HepG2 (cell line): ENCODE measurements around the gene NDUFS2. TPM values are rescaled to one million over a fixed set of nuclear protein-coding genes. Genes with fewer than 3 reads are reported as not detected.
A peak's percentile ranks its signal among the peaks of the same experiment; 100 is the strongest.

Experiments
- ATAC-seq: fragments of 200-7000 bp; cut with Tn5 transposase; 3 replicates; pipeline ENCODE4 v1.9.1; 2020; ENCODE audit warnings: mild to moderate bottlenecking, moderate library complexity
- BruUV-seq: library from RNA; stranded (reverse); fragments of 400-500 nt; replicated peaks from 2 replicates; lab custom pipeline; 2021; lab: Mats Ljungman, UMichigan
- CTCF ChIA-PET: fragments of 300-600 bp; formaldehyde crosslinking; extraction: SDS; loops from one replicate; lab custom pipeline; 2021; ENCODE audit warnings: low total read pairs, inconsistent platforms, low intra/inter-chr PET ratio; lab: Yijun Ruan, JAX
- POLR2A ChIA-PET: fragments of 350-600 bp; sonication (Branson Sonifier 250); formaldehyde crosslinking; loops from one replicate; lab custom pipeline; 2020; ENCODE audit warnings: antibody characterized with exemption, inconsistent platforms; lab: Yijun Ruan, JAX
- DNase-seq: peaks from one replicate; pipeline ENCODE4 v3.0.0-alpha.2; 2015; ENCODE audit warnings: low spot score
- FAIRE-seq: peaks from 3 replicates; lab custom pipeline; 2011; peaks lifted over from hg19 to GRCh38; lab: Jason Lieb, UNC
- H2AFZ ChIP-seq: one replicate; pipeline ENCODE4 v1.6.1; 2011; ENCODE audit warnings: low read length, inconsistent platforms
- H3K27ac ChIP-seq: fragments of 300-600 bp; 3 replicates; pipeline ENCODE4 v1.8.0; 2011; ENCODE audit warnings: mixed run types, mild to moderate bottlenecking, mixed read lengths, low read length, inconsistent platforms; ENCODE audit not compliant: insufficient read depth; ENCODE audit errors: extremely low read length
- H3K27me3 ChIP-seq, 2 experiments: fragments of 200-600 bp in 1 of 2; 2 replicates in 1 of 2; 3 replicates in 1 of 2; pipeline versions ENCODE4 v1.6.0 to v1.8.0; 2011; ENCODE audit warnings: low read length in 2 of 2, mild to moderate bottlenecking in 2 of 2, moderate library complexity in 2 of 2, inconsistent platforms in 1 of 2; ENCODE audit not compliant: insufficient read depth in 2 of 2, control insufficient read depth in 1 of 2
- H3K36me3 ChIP-seq, 2 experiments: fragments of 200-600 bp in 1 of 2; replicated peaks in 1 of 2; 2 replicates in 1 of 2; 3 replicates in 1 of 2; pipeline versions ENCODE4 v1.5.1 to v1.8.0; 2011; ENCODE audit warnings: low read length in 2 of 2, inconsistent platforms in 1 of 2; ENCODE audit not compliant: insufficient read depth in 2 of 2, control insufficient read depth in 1 of 2
- H3K4me1 ChIP-seq: 2 replicates; pipeline ENCODE4 v1.5.1; 2012; ENCODE audit warnings: low read length, inconsistent platforms; ENCODE audit not compliant: insufficient read depth
- H3K4me2 ChIP-seq: 2 replicates; pipeline ENCODE4 v1.6.0; 2011; ENCODE audit warnings: low read depth, low read length, inconsistent platforms
- H3K4me3 ChIP-seq, 3 experiments: fragments of 200-600 bp in 1 of 3; sonication (generic), shearing (Covaris generic) in 1 of 3; replicated peaks in 1 of 3; 2 replicates each; pipeline ENCODE4 v1.5.1; 2011 to 2016; ENCODE audit warnings: low read length in 3 of 3, inconsistent platforms in 2 of 3, low read depth in 2 of 3, mild to moderate bottlenecking in 2 of 3, control low read depth in 1 of 3, mixed read lengths in 1 of 3; ENCODE audit not compliant: insufficient read depth in 1 of 3
- H3K79me2 ChIP-seq: one replicate; pipeline ENCODE4 v1.6.1; 2011; ENCODE audit warnings: low read length, inconsistent platforms; ENCODE audit not compliant: insufficient read depth
- H3K9ac ChIP-seq: 2 replicates; pipeline ENCODE4 v1.6.0; 2011; ENCODE audit warnings: mild to moderate bottlenecking, low read depth, low read length, inconsistent platforms; ENCODE audit not compliant: insufficient read depth
- H3K9me3 ChIP-seq: 2 replicates; pipeline ENCODE4 v1.5.1; 2012; ENCODE audit warnings: mild to moderate bottlenecking, low read length
- H4K20me1 ChIP-seq: 2 replicates; pipeline ENCODE4 v1.6.0; 2011; ENCODE audit warnings: inconsistent platforms, mild to moderate bottlenecking, low read length, moderate library complexity; ENCODE audit not compliant: insufficient read depth
- NFE2L1 ChIP-seq: sonication (generic); formaldehyde crosslinking; IDR thresholded peaks from 2 replicates; pipeline ENCODE4 v1.4.0; 2020; ENCODE audit warnings: missing genetic modification reagents, mild to moderate bottlenecking, borderline replicate concordance
- STAG1 ChIP-seq: sonication (generic); formaldehyde crosslinking; IDR thresholded peaks from 2 replicates; pipeline ENCODE4 v1.4.0; 2020; ENCODE audit warnings: missing genetic modification reagents
- YY1 ChIP-seq: IDR thresholded peaks from 2 replicates; pipeline ENCODE4 v1.6.1; 2011; ENCODE audit warnings: low read length, low read depth, moderate library complexity, mild to moderate bottlenecking; ENCODE audit not compliant: insufficient read depth, insufficient replicate concordance
- ZNF496 ChIP-seq: sonication (generic); formaldehyde crosslinking; IDR thresholded peaks from 2 replicates; pipeline ENCODE4 v1.8.1; 2023; ENCODE audit warnings: mild to moderate bottlenecking, moderate library complexity, missing genetic modification reagents; ENCODE audit not compliant: insufficient replicate concordance
- ZNF564 ChIP-seq: sonication (generic); formaldehyde crosslinking; IDR thresholded peaks from 2 replicates; pipeline ENCODE4 v1.8.1; 2023; ENCODE audit warnings: mild to moderate bottlenecking, missing genetic modification reagents
- ZNF615 ChIP-seq: sonication (generic); formaldehyde crosslinking; IDR thresholded peaks from 2 replicates; pipeline ENCODE4 v1.5.0; 2020; ENCODE audit warnings: mild to moderate bottlenecking, missing genetic modification reagents, borderline replicate concordance
- ZNF687 ChIP-seq: sonication (generic); formaldehyde crosslinking; IDR thresholded peaks from 2 replicates; pipeline ENCODE4 v1.5.1; 2020; ENCODE audit warnings: mild to moderate bottlenecking, missing genetic modification reagents, moderate library complexity
- WGBS: methylation state at CpG from one replicate; pipeline ENCODE4 v1.1.6; 2017; ENCODE audit warnings: low lambda C conversion rate; 5-methylcytosine and 5-hydroxymethylcytosine counted together
- in situ Hi-C: cut with HindIII; loops from 2 replicates; pipeline ENCODE4 v1.10.0; 2017; ENCODE audit warnings: low pct_unique_long_range_greater_than_20kb; ENCODE audit not compliant: extremely low pct_ligation_motif_present
- intact Hi-C: fragments of 100-400 bp; cut with micrococcal nuclease; formaldehyde crosslinking; loops from one replicate; pipeline ENCODE4 v1.10.0; 2022; ENCODE audit not compliant: unreplicated experiment
- polyA plus RNA-seq, 8 experiments: library from polyadenylated mRNA; depleted of rRNA in 3 of 8; stranded (reverse) in 7 of 8; unstranded in 1 of 8; fragments of >200 nt; fragmentation: Illumina TruSeq in 4 of 8; extraction: Trizol in 4 of 8; gene quantifications; 2 replicates each; pipeline versions ENCODE4 v1.2.1 to v1.2.3, GENCODE V29; 2011 to 2016; ENCODE audit warnings: low read depth in 4 of 8, missing spikeins in 1 of 8, mixed read lengths in 1 of 8; ENCODE audit not compliant: insufficient read depth in 1 of 8
- total RNA-seq, 5 experiments: library from RNA; depleted of rRNA; stranded (reverse); fragments of >200 nt; fragmentation: Illumina TruSeq; extraction: Trizol; gene quantifications; 2 replicates each; pipeline ENCODE4 v1.2.3, GENCODE V29; 2016; ENCODE audit warnings: low read depth in 1 of 5
- TF ChIP-seq, protein P1 (sequence below): sonication (generic); formaldehyde crosslinking; IDR thresholded peaks from 2 replicates; pipeline ENCODE4 v1.4.0; 2020; ENCODE audit warnings: mild to moderate bottlenecking, missing genetic modification reagents, borderline replicate concordance
- TF ChIP-seq, protein P2 (sequence below): IDR thresholded peaks from 2 replicates; pipeline ENCODE4 v1.6.1; 2016

The NDUFS2 gene
- total and polyA plus RNA-seq, 2 of the 13 experiments (the other 11 are each of a cell fraction or from before 2014, with no cell fraction given): 89.9 to 118 TPM

- TF ChIP-seq, protein P1, sequence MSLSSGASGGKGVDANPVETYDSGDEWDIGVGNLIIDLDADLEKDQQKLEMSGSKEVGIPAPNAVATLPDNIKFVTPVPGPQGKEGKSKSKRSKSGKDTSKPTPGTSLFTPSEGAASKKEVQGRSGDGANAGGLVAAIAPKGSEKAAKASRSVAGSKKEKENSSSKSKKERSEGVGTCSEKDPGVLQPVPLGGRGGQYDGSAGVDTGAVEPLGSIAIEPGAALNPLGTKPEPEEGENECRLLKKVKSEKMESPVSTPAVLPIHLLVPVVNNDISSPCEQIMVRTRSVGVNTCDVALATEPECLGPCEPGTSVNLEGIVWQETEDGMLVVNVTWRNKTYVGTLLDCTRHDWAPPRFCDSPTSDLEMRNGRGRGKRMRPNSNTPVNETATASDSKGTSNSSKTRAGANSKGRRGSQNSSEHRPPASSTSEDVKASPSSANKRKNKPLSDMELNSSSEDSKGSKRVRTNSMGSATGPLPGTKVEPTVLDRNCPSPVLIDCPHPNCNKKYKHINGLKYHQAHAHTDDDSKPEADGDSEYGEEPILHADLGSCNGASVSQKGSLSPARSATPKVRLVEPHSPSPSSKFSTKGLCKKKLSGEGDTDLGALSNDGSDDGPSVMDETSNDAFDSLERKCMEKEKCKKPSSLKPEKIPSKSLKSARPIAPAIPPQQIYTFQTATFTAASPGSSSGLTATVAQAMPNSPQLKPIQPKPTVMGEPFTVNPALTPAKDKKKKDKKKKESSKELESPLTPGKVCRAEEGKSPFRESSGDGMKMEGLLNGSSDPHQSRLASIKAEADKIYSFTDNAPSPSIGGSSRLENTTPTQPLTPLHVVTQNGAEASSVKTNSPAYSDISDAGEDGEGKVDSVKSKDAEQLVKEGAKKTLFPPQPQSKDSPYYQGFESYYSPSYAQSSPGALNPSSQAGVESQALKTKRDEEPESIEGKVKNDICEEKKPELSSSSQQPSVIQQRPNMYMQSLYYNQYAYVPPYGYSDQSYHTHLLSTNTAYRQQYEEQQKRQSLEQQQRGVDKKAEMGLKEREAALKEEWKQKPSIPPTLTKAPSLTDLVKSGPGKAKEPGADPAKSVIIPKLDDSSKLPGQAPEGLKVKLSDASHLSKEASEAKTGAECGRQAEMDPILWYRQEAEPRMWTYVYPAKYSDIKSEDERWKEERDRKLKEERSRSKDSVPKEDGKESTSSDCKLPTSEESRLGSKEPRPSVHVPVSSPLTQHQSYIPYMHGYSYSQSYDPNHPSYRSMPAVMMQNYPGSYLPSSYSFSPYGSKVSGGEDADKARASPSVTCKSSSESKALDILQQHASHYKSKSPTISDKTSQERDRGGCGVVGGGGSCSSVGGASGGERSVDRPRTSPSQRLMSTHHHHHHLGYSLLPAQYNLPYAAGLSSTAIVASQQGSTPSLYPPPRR (CRISPR knock-in tag): no peak
- TF ChIP-seq ZNF564 (CRISPR knock-in tag) (no peak), ZNF615 (no peak)
Observed at GRCh38 chr1:161192476-161193465, 9.4 kb upstream of the NDUFS2 start (continued).

GRCh38 chr1:161193561-161194235 is 8.5 kb upstream of the NDUFS2 start:
- DNase-seq (no peak), ATAC-seq (peak; percentile 32), FAIRE-seq (no peak)
- H3K79me2 ChIP-seq: no peaks in the 10 kb centered on the region
- in situ Hi-C loops (no loop called here), intact Hi-C loops (loop anchor here (2.0 kb wide), 1 partner anchor 181 kb away; no protein-coding TSS in a partner anchor)
- H3K4me2 ChIP-seq: no peak overlapping the region; the same call in 1 of the 2 replicates
- no peaks in the 10 kb centered on the region for H3K9me3 ChIP-seq
- POLR2A ChIA-PET: interaction anchor here (1.1 kb wide), 1 partner anchor 9 kb away, joined by 5 read pairs; the partner anchor contains the start of gene NDUFS2
- WGBS: 77% methylated on average over 11 of the region's 21 CpGs
- H3K9ac ChIP-seq: no peak overlapping the region
- no peaks in the 10 kb centered on the region for H3K27me3 ChIP-seq
- H2AFZ ChIP-seq: no peak overlapping the region
- peaks cover 39% of the 10 kb centered on the region for H3K4me1 ChIP-seq
- no TSS peak for BruUV-seq
- no peaks in the 10 kb centered on the region; a peak in 1 of 5 replicates for H3K36me3 ChIP-seq
- H3K4me3 ChIP-seq: no peak overlapping the region
- CTCF ChIA-PET: interaction anchor here (1.0 to 1.7 kb wide), 3 partner anchors 98 to 189 kb away, joined by 3 to 7 read pairs (median 6); no protein-coding TSS in a partner anchor
- no peak overlapping the region for H3K27ac ChIP-seq
- H4K20me1 ChIP-seq: no peaks in the 10 kb centered on the region
- TF ChIP-seq STAG1 (CRISPR knock-in tag) (peak; percentile 50), NFE2L1 (CRISPR knock-in tag) (no peak), ZNF687 (CRISPR knock-in tag) (peak; percentile 74), YY1 (peak; percentile 43), ZNF496 (CRISPR knock-in tag) (no peak)
- TF ChIP-seq, protein P2, sequence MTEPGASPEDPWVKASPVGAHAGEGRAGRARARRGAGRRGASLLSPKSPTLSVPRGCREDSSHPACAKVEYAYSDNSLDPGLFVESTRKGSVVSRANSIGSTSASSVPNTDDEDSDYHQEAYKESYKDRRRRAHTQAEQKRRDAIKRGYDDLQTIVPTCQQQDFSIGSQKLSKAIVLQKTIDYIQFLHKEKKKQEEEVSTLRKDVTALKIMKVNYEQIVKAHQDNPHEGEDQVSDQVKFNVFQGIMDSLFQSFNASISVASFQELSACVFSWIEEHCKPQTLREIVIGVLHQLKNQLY (CRISPR knock-in tag): no peak
